ENCODE measurements around the gene NSD1.

The NSD1 gene

GRCh38 chr5:177315411-177315810 is 181.8 kb downstream of the NSD1 start:
- DNase-seq = no peak
- Mint-ChIP-seq H3K27me3 (ENCODE audit: low read depth, poor library complexity) (peaks cover 5% of the 10 kb centered on the region), H3K36me3 (ENCODE audit: low read depth) (peaks cover 14% of the 10 kb centered on the region), H3K27ac (no peak overlapping the region), H3K9me3 (peaks cover 11% of the 10 kb centered on the region), H3K4me3 (no peak overlapping the region), H3K4me1 (peaks cover 31% of the 10 kb centered on the region)
- TF ChIP-seq CTCF (IDR thresholded peaks at IDR 0.05) = no peak

- Mint-ChIP-seq H3K4me1 (peaks cover 25% of the 10 kb centered on the region), H3K4me3 (no peak overlapping the region), H3K27ac (no peak overlapping the region), H3K9me3 (peaks cover 11% of the 10 kb centered on the region), H3K36me3 (ENCODE audit: low read depth) (peaks cover 17% of the 10 kb centered on the region), H3K27me3 (ENCODE audit: low read depth, poor library complexity) (peaks cover 5% of the 10 kb centered on the region)
- DNase-seq = no peak
- TF ChIP-seq CTCF (IDR thresholded peaks at IDR 0.05) = no peak
Measured at GRCh38 chr5:177316005-177316404, 182.4 kb downstream of the NSD1 start.

GRCh38 chr5:177317959-177318377 is 184.4 kb downstream of the NSD1 start:
- peak; percentile 82 for TF ChIP-seq CTCF (IDR thresholded peaks at IDR 0.05)
- Mint-ChIP-seq H3K4me1 (peaks cover 19% of the 10 kb centered on the region), H3K27me3 (ENCODE audit: low read depth, poor library complexity) (peaks cover 5% of the 10 kb centered on the region), H3K27ac (no peak overlapping the region), H3K36me3 (ENCODE audit: low read depth) (peaks cover 29% of the 10 kb centered on the region), H3K9me3 (peaks cover 15% of the 10 kb centered on the region), H3K4me3 (no peak overlapping the region)
- peak; percentile 73 for DNase-seq

- DNase-seq = no peak
- Mint-ChIP-seq H3K4me3 (no peak overlapping the region), H3K36me3 (ENCODE audit: low read depth) (peaks cover 44% of the 10 kb centered on the region), H3K27me3 (ENCODE audit: low read depth, poor library complexity) (peaks cover 5% of the 10 kb centered on the region), H3K9me3 (peaks cover 15% of the 10 kb centered on the region), H3K4me1 (peaks cover 8% of the 10 kb centered on the region), H3K27ac (no peak overlapping the region)
- no peak for TF ChIP-seq CTCF (IDR thresholded peaks at IDR 0.05)
Measured at GRCh38 chr5:177319913-177320588, 186.5 kb downstream of the NSD1 start.

GRCh38 chr5:177320879-177321278 is 187.3 kb downstream of the NSD1 start:
- Mint-ChIP-seq H3K4me1 (peaks cover 5% of the 10 kb centered on the region), H3K4me3 (no peak overlapping the region), H3K27ac (no peak overlapping the region), H3K36me3 (ENCODE audit: low read depth) (peaks cover 44% of the 10 kb centered on the region), H3K27me3 (ENCODE audit: low read depth, poor library complexity) (peaks cover 5% of the 10 kb centered on the region), H3K9me3 (peaks cover 15% of the 10 kb centered on the region)
- TF ChIP-seq CTCF (IDR thresholded peaks at IDR 0.05) = no peak
- DNase-seq = no peak

- Mint-ChIP-seq H3K27me3 (ENCODE audit: low read depth, poor library complexity) (no peaks in the 10 kb centered on the region), H3K4me1 (no peaks in the 10 kb centered on the region), H3K4me3 (no peak overlapping the region), H3K9me3 (peaks cover 4% of the 10 kb centered on the region), H3K27ac (no peak overlapping the region), H3K36me3 (ENCODE audit: low read depth) (peaks cover 39% of the 10 kb centered on the region)
- TF ChIP-seq CTCF (IDR thresholded peaks at IDR 0.05) = no peak
- no peak for DNase-seq
Measured at GRCh38 chr5:177325868-177326381, 192.4 kb downstream of the NSD1 start.

Measured in nephron progenitor cell (in vitro differentiated cells).